Heart right ventricle (tissue), 16 donors: ENCODE results near the gene NELL1. TPM values are rescaled to one million over a fixed set of nuclear protein-coding genes. Genes with fewer than 3 reads are reported as not detected.

Source experiments
- ATAC-seq, 8 donors: fragments of 200-7000 bp; cut with Tn5 transposase; one replicate each; pipeline ENCODE4 v1.9.1; 2020; ENCODE audit warnings: mild to moderate bottlenecking in 8 of 8, moderate library complexity in 8 of 8, moderate number of reproducible peaks in 1 of 8
- DNase-seq, 2 donors: peaks; one replicate each; pipeline ENCODE4 v3.0.0-alpha.2; 2020
- H3K27ac ChIP-seq, 10 donors: fragments of 200-600 bp; sonication (generic) in 2 of 10; one replicate each; pipeline versions ENCODE4 v1.5.0 to v1.8.0; 2020 to 2022; ENCODE audit warnings: mild to moderate bottlenecking in 3 of 10
- H3K27me3 ChIP-seq, 7 donors: fragments of 200-600 bp; one replicate each; pipeline ENCODE4 v1.8.0; 2021 to 2022; ENCODE audit warnings: mild to moderate bottlenecking in 2 of 7
- H3K36me3 ChIP-seq, 9 donors: fragments of 200-600 bp; sonication (generic) in 1 of 9; one replicate each; pipeline versions ENCODE4 v1.5.0 to v1.8.0; 2020 to 2022; ENCODE audit warnings: mild to moderate bottlenecking in 2 of 9
- H3K4me1 ChIP-seq, 9 donors: fragments of 200-600 bp; sonication (generic) in 1 of 9; one replicate each; pipeline versions ENCODE4 v1.5.0 to v1.8.0; 2020 to 2022; ENCODE audit warnings: mild to moderate bottlenecking in 4 of 9
- H3K4me3 ChIP-seq, 10 donors: fragments of 200-600 bp; sonication (generic) in 2 of 10; one replicate each; pipeline versions ENCODE4 v1.5.0 to v1.8.0; 2020 to 2022; ENCODE audit warnings: mild to moderate bottlenecking in 7 of 10, moderate library complexity in 2 of 10
- H3K9me3 ChIP-seq, 11 donors: fragments of 200-600 bp in 10 of 11; sonication (generic) in 2 of 11; one replicate each; pipeline versions ENCODE4 v1.5.0 to v1.8.0; 2013 to 2022; ENCODE audit warnings: mild to moderate bottlenecking in 2 of 11, control low read depth in 1 of 11, moderate library complexity in 1 of 11
- CTCF ChIP-seq, 9 donors: fragments of 200-600 bp; sonication (generic) in 2 of 9; IDR thresholded peaks; one replicate each; pipeline versions ENCODE4 v1.5.0 to v1.8.0; 2021 to 2022; ENCODE audit warnings: antibody characterized with exemption in 9 of 9, mild to moderate bottlenecking in 5 of 9, moderate library complexity in 1 of 9
- WGBS, 2 donors: extraction: QIAGEN DNeasy Blood & Tissue Kit; methylation state at CpG; one replicate each; pipeline ENCODE4 v1.1.7; 2013; ENCODE audit warnings: inconsistent platforms in 1 of 2; 5-methylcytosine and 5-hydroxymethylcytosine counted together
- intact Hi-C, 10 donors: fragments of 100-400 bp; cut with DNase I; formaldehyde crosslinking; loops; one replicate each; pipeline versions ENCODE4 v1.11.1 to v1.14.2; 2022
- polyA plus RNA-seq, 2 donors: library from polyadenylated mRNA; stranded (reverse); fragments of 200-250 nt; gene quantifications; one replicate each; pipeline ENCODE4 v1.2.3, GENCODE V29; 2013
- total RNA-seq, 10 donors: library from RNA; stranded (reverse); fragmentation: NEBNext Ultra II Directional in 3 of 10; extraction: Animal tissue kit (Norgen Biotek cat#: 25700) in 3 of 10; gene quantifications; one replicate each; pipeline versions ENCODE4 v1.2.1 to v1.2.4, GENCODE V29; 2021 to 2023
- donor health status: Arrhythmogenic right ventricular cardiomyopathy.
- donor health status: ischemic (EF 13 %, LVEDD 7.1; RV severe dilation, severe dysfunction).
- donor health status: healthy with polysubstance abuse.
- donor health status: DM: no; HTN: yes; CAD: no.
- donor health status: DM: no; HTN: no; CAD: no.
- donor health status: ischemic (EF 25% LVEDD 6.9; RV normal size, moderate dysfunction).
- donor health status: ischemic (EF 25% LVEDD 5.7; RV mildly dilated, moderate dysfunction).
- donor health status: healthy.
- donor health status: DM: yes; HTN: yes; CAD: no.
- donor health status: Ischemic cardiomyopathy.
- donor health status: ischemic (EF 35%, LVEDD 5.7; RV mildly dilated, moderate dysfunction).
- donor health status: nonischemic (EF 11% LVEDD 7.7; RV severe dilation, severe dysfunction).
- donor health status: DM: yes; HTN: yes; CAD: no.
- donor health status: PGD.
- donor health status: ischemic (EF 29% LVEDD 5.4; RV normal size, mild dysfunction).
- donor health status: nonischemic (EF 23%, LVEDD 6.1; RV moderate dilation, normal function).

The NELL1 gene
- total and polyA plus RNA-seq, 12 donors = not detected

- intact Hi-C loops = no loop called here
- H3K36me3 ChIP-seq = no peaks in the 10 kb centered on the region
- no peak for TF ChIP-seq CTCF (IDR thresholded peaks at IDR 0.05)
- H3K27ac ChIP-seq = no peak overlapping the region
- H3K27me3 ChIP-seq = no peaks in the 10 kb centered on the region
- ATAC-seq = no peak
- no peaks in the 10 kb centered on the region for H3K4me1 ChIP-seq
- 56 to 74% methylated on average over 2 of the region's 2 CpGs for WGBS, 2 donors
- no peaks in the 10 kb centered on the region for H3K9me3 ChIP-seq
- DNase-seq = no peak
- H3K4me3 ChIP-seq = no peak overlapping the region
Observed at GRCh38 chr11:21564095-21564494, 894.7 kb downstream of the NELL1 start.

- no peaks in the 10 kb centered on the region for H3K9me3 ChIP-seq
- no peaks in the 10 kb centered on the region for H3K4me1 ChIP-seq
- no peak for DNase-seq
- intact Hi-C loops = no loop called here
- H3K4me3 ChIP-seq = no peak overlapping the region
- ATAC-seq = no peak
- no peak overlapping the region for H3K27ac ChIP-seq
- no peaks in the 10 kb centered on the region for H3K27me3 ChIP-seq
- no peak for TF ChIP-seq CTCF (IDR thresholded peaks at IDR 0.05)
- WGBS, 2 donors = 67 to 71% methylated on average over 4 of the region's 4 CpGs
- no peaks in the 10 kb centered on the region for H3K36me3 ChIP-seq
Observed at GRCh38 chr11:21564833-21565682, 895.7 kb downstream of the NELL1 start.

- 24 to 52% methylated on average over 2 of the region's 2 CpGs for WGBS, 2 donors
- H3K4me1 ChIP-seq = no peaks in the 10 kb centered on the region
- no peak for DNase-seq
- H3K27ac ChIP-seq = no peak overlapping the region
- no peak for TF ChIP-seq CTCF (IDR thresholded peaks at IDR 0.05)
- H3K27me3 ChIP-seq = no peaks in the 10 kb centered on the region
- H3K4me3 ChIP-seq = no peak overlapping the region
- H3K9me3 ChIP-seq = no peaks in the 10 kb centered on the region
- no peak for ATAC-seq
- intact Hi-C loops = no loop called here
- H3K36me3 ChIP-seq = no peaks in the 10 kb centered on the region
Observed at GRCh38 chr11:21566521-21567117, 897.2 kb downstream of the NELL1 start.

- TF ChIP-seq CTCF (IDR thresholded peaks at IDR 0.05) = no peak
- Histone ChIP-seq H3K36me3 (no peaks in the 10 kb centered on the region), H3K27me3 (no peaks in the 10 kb centered on the region), H3K9me3 (no peaks in the 10 kb centered on the region), H3K27ac (no peak overlapping the region), H3K4me1 (no peaks in the 10 kb centered on the region), H3K4me3 (no peak overlapping the region)
- intact Hi-C loops = no loop called here
- WGBS, 2 donors = 56% methylated on average over 3 of the region's 3 CpGs
- DNase-seq (no peak), ATAC-seq (no peak)
Observed at GRCh38 chr11:21567645-21568290, 898.4 kb downstream of the NELL1 start.
